SH-SY5Y (cell line): ENCODE measurements around the gene FBXW8.

Experiments
- GATA2 ChIP-seq: IDR thresholded peaks from 2 replicates; pipeline ENCODE4 v1.6.1; 2011; ENCODE audit warnings: mild to moderate bottlenecking, low read depth, low read length
- GATA3 ChIP-seq: IDR thresholded peaks from 2 replicates; pipeline ENCODE4 v1.6.1; 2011; ENCODE audit warnings: low read depth, mild to moderate bottlenecking, low read length, moderate library complexity

- TF ChIP-seq GATA2 (no peak), GATA3 (0 out of 2 replicates have a peak, but pooled peaks have one; percentile 6)
Measured at GRCh38 chr12:116933512-116934246, 22.9 kb downstream of the FBXW8 start.
